Measurements from ENCODE around the gene CLRN1.

CLRN1 gene

DNA sequence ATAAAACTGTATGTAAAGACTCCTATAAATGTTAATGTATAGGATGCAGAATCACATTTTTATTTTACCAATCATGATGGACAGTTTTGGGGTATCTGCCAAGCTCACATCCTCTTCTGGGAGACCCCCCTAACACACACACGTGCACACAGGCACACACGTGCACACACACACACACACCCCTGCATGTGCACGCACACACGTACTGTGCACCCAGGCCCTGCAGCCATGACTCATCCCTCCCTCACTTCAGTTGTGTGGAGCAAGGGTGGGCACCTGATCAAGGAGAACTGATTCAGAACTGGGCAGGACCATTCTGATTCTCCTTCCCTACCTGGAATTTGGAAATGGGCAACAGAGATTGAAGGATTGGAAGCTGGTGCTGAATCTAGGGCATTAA lies 51.3 kb downstream of the CLRN1 start:
- TF ChIP-seq GATA3 (IDR thresholded peaks at IDR 0.05; ENCODE audit: low read depth, low read length): no peak
- no peak for TF ChIP-seq GATA2 (IDR thresholded peaks at IDR 0.05; ENCODE audit: low read depth, low read length)

DNA sequence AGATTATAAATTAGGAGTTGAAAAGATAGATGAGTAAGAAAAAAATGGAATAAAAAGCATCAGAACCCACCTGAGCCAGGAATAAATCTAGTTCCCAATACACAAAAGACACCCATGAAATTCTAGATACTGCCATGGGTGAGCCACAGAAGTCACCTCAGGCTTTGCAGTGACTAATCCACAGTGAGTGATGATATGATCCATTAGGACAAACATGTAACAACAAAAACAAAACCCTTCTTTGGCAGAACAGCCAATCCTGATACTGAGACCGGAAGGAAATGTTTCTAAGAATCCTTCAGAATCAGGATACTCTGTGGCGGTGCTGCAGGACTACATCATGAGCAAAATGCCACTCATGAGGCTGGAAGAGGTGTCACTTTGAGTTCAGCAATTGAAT lies 52.3 kb downstream of the CLRN1 start:
- TF ChIP-seq GATA3 (IDR thresholded peaks at IDR 0.05; ENCODE audit: low read depth, low read length) (no peak), GATA2 (IDR thresholded peaks at IDR 0.05; ENCODE audit: low read depth, low read length) (no peak)

GRCh38 chr3:150917951-150918350 lies 54.6 kb downstream of the CLRN1 start:
- TF ChIP-seq GATA3 (IDR thresholded peaks at IDR 0.05; ENCODE audit: low read depth, low read length) (no peak), GATA2 (IDR thresholded peaks at IDR 0.05; ENCODE audit: low read depth, low read length) (no peak)

- no peak for TF ChIP-seq GATA3 (IDR thresholded peaks at IDR 0.05; ENCODE audit: low read depth, low read length)
- TF ChIP-seq GATA2 (IDR thresholded peaks at IDR 0.05; ENCODE audit: low read depth, low read length): no peak
Observed at GRCh38 chr3:150913133-150913922, 59.2 kb downstream of the CLRN1 start.

GRCh38 chr3:150912501-150912900 lies 60.0 kb downstream of the CLRN1 start:
- TF ChIP-seq GATA2 (IDR thresholded peaks at IDR 0.05; ENCODE audit: low read depth, low read length) (no peak), GATA3 (IDR thresholded peaks at IDR 0.05; ENCODE audit: low read depth, low read length) (no peak)

- TF ChIP-seq GATA3 (IDR thresholded peaks at IDR 0.05; ENCODE audit: low read depth, low read length) (no peak), GATA2 (IDR thresholded peaks at IDR 0.05; ENCODE audit: low read depth, low read length) (no peak)
Observed at GRCh38 chr3:150911771-150912170, 60.8 kb downstream of the CLRN1 start.

DNA sequence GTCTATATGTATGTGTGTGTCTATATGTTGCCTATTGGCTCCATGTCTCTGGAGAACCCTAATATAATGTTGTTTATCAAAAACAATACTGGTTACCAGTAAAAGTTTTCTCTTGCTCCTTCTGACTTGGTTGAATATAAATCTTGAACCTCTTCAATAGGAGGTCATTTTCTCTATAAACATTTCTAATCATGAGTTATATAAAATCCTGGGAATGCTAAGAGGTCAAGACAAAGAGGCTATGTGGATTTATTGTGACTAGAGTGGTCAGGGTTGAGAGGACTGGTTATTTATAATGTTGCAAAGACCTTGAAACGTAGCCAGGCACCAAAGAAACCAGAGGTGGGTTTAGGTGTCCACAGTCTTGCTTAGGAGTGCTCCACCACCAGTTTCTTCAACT lies 66.1 kb downstream of the CLRN1 start:
- TF ChIP-seq GATA2 (IDR thresholded peaks at IDR 0.05; ENCODE audit: low read depth, low read length) (no peak), GATA3 (IDR thresholded peaks at IDR 0.05; ENCODE audit: low read depth, low read length) (no peak)

DNA sequence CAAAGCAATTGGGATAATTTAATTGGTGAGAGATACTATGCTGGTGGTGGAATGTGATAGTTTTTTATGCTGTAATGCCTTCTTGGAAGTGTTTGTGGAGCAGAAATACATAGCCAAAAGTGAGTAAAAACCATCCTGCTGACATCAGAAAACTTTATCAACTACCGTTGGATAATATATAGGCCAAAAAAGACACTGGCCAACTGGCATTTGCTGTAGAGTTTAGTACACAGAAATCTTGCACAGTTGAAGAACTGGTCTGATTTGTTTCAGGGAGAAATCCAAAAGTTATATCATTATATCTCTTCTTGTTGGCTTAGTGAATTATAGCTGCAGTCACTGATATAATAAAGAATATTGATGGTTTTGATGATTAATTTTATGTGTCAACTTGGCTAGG lies 66.8 kb downstream of the CLRN1 start:
- TF ChIP-seq GATA3 (IDR thresholded peaks at IDR 0.05; ENCODE audit: low read depth, low read length) (no peak), GATA2 (IDR thresholded peaks at IDR 0.05; ENCODE audit: low read depth, low read length) (no peak)

GRCh38 chr3:150905339-150905738 lies 67.2 kb downstream of the CLRN1 start, which contains the start of gene MINDY4B:
TSS of gene MINDY4B (minus strand) at chr3:150905439. CDS start at chr3:150905439, 0 bp downstream.
- TF ChIP-seq GATA3 (IDR thresholded peaks at IDR 0.05; ENCODE audit: low read depth, low read length): no peak
- no peak for TF ChIP-seq GATA2 (IDR thresholded peaks at IDR 0.05; ENCODE audit: low read depth, low read length)

- TF ChIP-seq GATA3 (IDR thresholded peaks at IDR 0.05; ENCODE audit: low read depth, low read length): no peak
- no peak for TF ChIP-seq GATA2 (IDR thresholded peaks at IDR 0.05; ENCODE audit: low read depth, low read length)
Observed at GRCh38 chr3:150902988-150903387, 69.5 kb downstream of the CLRN1 start.

DNA sequence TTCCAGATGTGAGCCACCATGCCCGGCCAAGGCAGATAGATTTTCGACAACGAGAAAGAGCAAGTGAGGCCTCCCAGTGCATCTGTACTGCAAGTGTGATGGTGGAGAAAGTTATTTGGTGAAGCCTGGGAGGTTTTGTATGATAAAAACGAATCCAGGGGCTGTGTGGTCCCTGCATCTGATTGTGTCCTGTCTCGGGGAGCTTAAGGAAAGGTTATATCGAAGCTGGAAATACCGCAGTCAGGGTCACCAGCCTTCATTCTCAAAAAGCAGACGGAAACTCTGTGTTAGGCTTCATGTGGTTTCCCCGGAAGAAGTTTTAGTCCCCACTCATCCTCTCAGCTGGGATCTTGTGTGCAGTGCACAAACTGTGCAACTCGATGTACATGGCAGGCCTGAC lies 70.7 kb downstream of the CLRN1 start:
- no peak for TF ChIP-seq GATA3 (IDR thresholded peaks at IDR 0.05; ENCODE audit: low read depth, low read length)
- TF ChIP-seq GATA2 (IDR thresholded peaks at IDR 0.05; ENCODE audit: low read depth, low read length): no peak

- no peak for TF ChIP-seq GATA3 (IDR thresholded peaks at IDR 0.05; ENCODE audit: low read depth, low read length)
- no peak for TF ChIP-seq GATA2 (IDR thresholded peaks at IDR 0.05; ENCODE audit: low read depth, low read length)
Observed at GRCh38 chr3:150899141-150899540, 73.4 kb downstream of the CLRN1 start.

GRCh38 chr3:150898046-150898754 lies 74.3 kb downstream of the CLRN1 start:
- TF ChIP-seq GATA2 (IDR thresholded peaks at IDR 0.05; ENCODE audit: low read depth, low read length): no peak
- TF ChIP-seq GATA3 (IDR thresholded peaks at IDR 0.05; ENCODE audit: low read depth, low read length): no peak

DNA sequence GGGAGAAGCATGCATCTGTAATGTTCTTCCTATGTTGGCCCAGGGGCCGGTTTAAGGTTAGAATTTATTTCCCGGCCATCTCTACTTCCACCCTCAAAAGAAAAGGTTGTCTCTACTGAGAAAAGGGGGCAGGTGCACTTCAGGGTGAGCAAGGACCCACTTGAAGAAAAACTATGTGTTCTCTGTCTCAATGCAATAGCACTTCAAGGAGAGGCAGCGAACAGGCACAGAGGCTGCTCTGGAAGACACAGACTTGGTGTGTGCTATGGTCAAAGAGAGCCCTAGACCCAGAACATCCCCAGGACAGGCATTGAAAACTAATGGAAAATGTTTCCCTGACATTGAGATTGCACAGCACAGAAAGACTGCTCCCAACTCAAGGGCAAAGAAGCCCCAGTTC lies 74.9 kb downstream of the CLRN1 start:
- TF ChIP-seq GATA3 (IDR thresholded peaks at IDR 0.05; ENCODE audit: low read depth, low read length) (no peak), GATA2 (IDR thresholded peaks at IDR 0.05; ENCODE audit: low read depth, low read length) (no peak)

DNA sequence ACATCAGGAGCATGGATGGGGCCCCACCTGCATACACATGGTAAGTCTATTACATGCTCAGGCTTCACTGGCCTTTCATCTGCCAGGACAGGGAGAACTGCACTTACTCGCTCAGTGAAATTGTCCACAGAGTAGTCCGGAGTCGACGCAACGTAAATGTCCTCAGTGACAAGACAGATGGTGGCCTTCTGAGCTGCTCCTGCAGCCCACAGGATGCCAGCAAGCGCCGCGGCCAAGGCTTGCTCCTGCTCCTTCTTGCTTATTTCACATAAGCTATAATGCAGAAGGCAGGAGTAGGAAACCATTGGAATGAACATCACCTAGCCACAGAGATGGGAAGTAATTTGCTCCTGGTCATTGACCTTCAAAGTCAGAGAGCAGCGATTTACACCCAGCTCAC lies 81.7 kb downstream of the CLRN1 start:
- TF ChIP-seq GATA2 (IDR thresholded peaks at IDR 0.05; ENCODE audit: low read depth, low read length) (no peak), GATA3 (IDR thresholded peaks at IDR 0.05; ENCODE audit: low read depth, low read length) (no peak)

All from SH-SY5Y (cell line).